ENCODE results near the gene CENPP. TPM values are rescaled to one million over a fixed set of nuclear protein-coding genes. Genes with fewer than 3 reads are reported as not detected.

The CENPP gene
- total RNA-seq, 2 donors from 2014 or later = 3.1 to 11.0 TPM

DNA sequence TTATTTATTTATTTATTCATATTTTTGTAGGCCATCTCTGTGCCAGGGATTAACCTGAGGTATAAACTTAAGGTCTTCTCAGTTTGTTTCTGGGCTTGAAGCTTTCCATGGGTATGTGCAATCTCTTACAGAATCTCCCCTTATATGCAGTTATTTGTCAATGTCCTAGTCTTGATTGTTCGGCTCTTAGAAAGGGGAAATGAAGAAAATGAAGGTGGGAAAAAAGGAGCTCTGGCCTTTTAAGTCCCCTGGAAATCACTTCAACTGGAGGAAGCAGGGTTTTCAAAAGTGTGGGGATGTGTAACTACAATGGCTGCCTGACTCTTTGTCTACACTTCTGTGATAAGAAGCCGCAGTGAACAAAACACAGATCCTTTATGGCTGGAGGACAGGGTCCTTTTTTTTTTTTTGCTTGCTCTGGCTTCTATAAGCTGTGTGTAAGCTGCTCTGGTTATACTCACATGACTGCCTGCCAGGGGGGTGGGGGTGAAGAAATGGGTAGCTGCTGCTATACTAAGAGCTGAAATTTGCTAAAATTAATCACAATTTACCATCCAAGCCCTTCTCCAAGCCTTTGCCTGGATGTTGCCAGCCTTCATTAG is 33.7 kb downstream of the CENPP start:
- intact Hi-C loops (cut with DNase I) = no loop called here
- Histone ChIP-seq H3K9me3 (no peaks in the 10 kb centered on the region), H3K4me3 (no peak overlapping the region), H3K36me3 (no peaks in the 10 kb centered on the region), H3K27me3 (no peaks in the 10 kb centered on the region), H3K27ac (no peak overlapping the region), H3K9ac (ENCODE audit: low read depth in 2 of 2, low read length in 2 of 2) (no peak overlapping the region), H3K4me1 (no peaks in the 10 kb centered on the region)
- TF ChIP-seq CTCF (IDR thresholded peaks at IDR 0.05) = no peak
- DNase-seq = no peak

DNA sequence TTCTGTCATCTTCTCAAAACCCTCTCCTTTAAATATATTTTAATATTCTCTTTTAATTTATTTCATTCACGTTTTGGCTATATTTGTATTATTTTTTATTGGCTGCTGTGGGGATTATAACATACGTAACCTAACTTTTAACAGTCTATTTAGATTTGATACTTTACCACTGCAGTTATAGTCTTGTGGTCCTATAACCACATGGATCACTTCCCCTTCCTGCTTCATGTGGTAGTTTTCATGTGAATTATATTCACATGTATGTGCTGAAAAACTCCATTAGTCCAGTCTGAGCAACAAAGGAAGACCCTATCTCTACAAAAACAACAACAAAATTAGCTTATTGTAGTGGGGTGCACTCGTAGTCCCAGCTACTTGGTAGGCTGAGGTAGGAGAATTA is 34.3 kb downstream of the CENPP start:
- H3K27ac ChIP-seq = no peak overlapping the region
- H3K4me1 ChIP-seq = no peaks in the 10 kb centered on the region
- no peaks in the 10 kb centered on the region for H3K9me3 ChIP-seq
- no peak overlapping the region for H3K4me3 ChIP-seq
- no peak overlapping the region for H3K9ac ChIP-seq (ENCODE audit: low read depth in 2 of 2, low read length in 2 of 2)
- TF ChIP-seq CTCF (IDR thresholded peaks at IDR 0.05) = no peak
- no peaks in the 10 kb centered on the region for H3K36me3 ChIP-seq
- no peaks in the 10 kb centered on the region for H3K27me3 ChIP-seq
- DNase-seq = no peak
- intact Hi-C loops (cut with DNase I) = no loop called here

- no peak for DNase-seq
- Histone ChIP-seq H3K36me3 (no peaks in the 10 kb centered on the region), H3K4me3 (no peak overlapping the region), H3K9ac (ENCODE audit: low read depth in 2 of 2, low read length in 2 of 2) (no peak overlapping the region), H3K9me3 (no peaks in the 10 kb centered on the region), H3K27me3 (no peaks in the 10 kb centered on the region), H3K4me1 (no peaks in the 10 kb centered on the region), H3K27ac (no peak overlapping the region)
- intact Hi-C loops (cut with DNase I) = no loop called here
- no peak for TF ChIP-seq CTCF (IDR thresholded peaks at IDR 0.05)
These were observed 43.3 kb downstream of the CENPP start for GRCh38 chr9:92369075-92369474.

DNA sequence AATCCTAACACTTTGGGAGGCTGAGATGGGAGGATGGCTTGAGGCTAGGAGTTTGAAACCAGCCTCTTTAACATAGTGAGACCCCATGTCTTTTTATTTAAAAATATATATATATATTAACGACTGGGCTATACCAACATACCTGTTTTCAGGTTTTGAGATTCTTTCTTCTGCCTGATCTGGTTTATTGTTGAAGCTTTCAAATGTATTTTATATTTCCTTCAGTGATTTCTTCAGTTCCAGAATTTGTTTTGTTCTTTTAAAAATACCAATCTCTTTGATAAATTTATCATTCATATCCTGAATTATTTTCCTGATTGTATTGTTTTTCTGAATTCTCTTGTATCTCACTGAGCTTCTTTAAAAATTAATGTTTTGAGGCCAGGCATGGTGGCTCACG is 47.4 kb downstream of the CENPP start:
- Histone ChIP-seq H3K36me3 (no peaks in the 10 kb centered on the region), H3K27ac (no peak overlapping the region), H3K4me3 (no peak overlapping the region), H3K9ac (ENCODE audit: low read depth in 2 of 2, low read length in 2 of 2) (no peak overlapping the region), H3K4me1 (no peaks in the 10 kb centered on the region), H3K27me3 (no peaks in the 10 kb centered on the region), H3K9me3 (no peaks in the 10 kb centered on the region)
- TF ChIP-seq CTCF (IDR thresholded peaks at IDR 0.05) = no peak
- intact Hi-C loops (cut with DNase I) = no loop called here
- DNase-seq = no peak

DNA sequence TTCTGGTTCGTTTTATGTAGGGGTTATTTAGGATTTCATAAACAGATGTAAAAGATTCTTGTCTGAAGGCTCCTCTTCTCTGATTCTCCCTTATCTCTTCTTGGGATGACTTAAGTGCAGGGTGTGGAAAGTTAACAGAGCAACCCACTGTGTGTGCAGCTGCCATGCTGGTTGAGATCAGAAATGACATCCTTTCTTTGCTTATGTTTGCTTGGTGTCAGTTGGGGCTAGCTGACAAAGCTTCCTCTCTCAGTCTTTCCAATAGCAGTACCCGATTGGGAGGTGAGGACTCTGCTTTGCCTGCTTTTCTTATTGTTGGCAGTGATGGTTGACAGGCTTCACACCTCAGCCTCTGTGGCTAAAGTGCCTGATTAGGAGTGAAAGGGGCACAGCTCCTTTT is 52.1 kb downstream of the CENPP start:
- Histone ChIP-seq H3K9ac (ENCODE audit: low read depth in 2 of 2, low read length in 2 of 2) (no peak overlapping the region), H3K9me3 (no peaks in the 10 kb centered on the region), H3K4me3 (no peak overlapping the region), H3K27ac (no peak overlapping the region), H3K27me3 (no peaks in the 10 kb centered on the region), H3K4me1 (no peaks in the 10 kb centered on the region), H3K36me3 (no peaks in the 10 kb centered on the region)
- intact Hi-C loops (cut with DNase I) = no loop called here
- no peak for DNase-seq
- no peak for TF ChIP-seq CTCF (IDR thresholded peaks at IDR 0.05)
